HEK293 (cell line): ENCODE measurements around the gene DNER.

Experiments
- CTCF ChIA-PET: fragments of 350-600 bp; formaldehyde crosslinking; extraction: SDS; loops from one replicate; lab custom pipeline; 2021; ENCODE audit warnings: antibody characterized with exemption; lab: Yijun Ruan, JAX
- POLR2A ChIA-PET: fragments of 300-600 bp; formaldehyde crosslinking; extraction: SDS; loops from one replicate; lab custom pipeline; 2020; ENCODE audit warnings: antibody characterized with exemption, inconsistent platforms; lab: Yijun Ruan, JAX
- H3K27ac ChIP-seq: fragments of 200-500 bp; sonication (Bioruptor generic); 2 replicates; pipeline ENCODE4 v1.5.1; 2014; ENCODE audit warnings: low read depth, low read length, control low read depth, inconsistent platforms; ENCODE audit errors: extremely low read depth
- H3K36me3 ChIP-seq, 2 experiments: fragments of 200-500 bp in 1 of 2; sonication (Bioruptor generic) in 1 of 2; 1 replicate in 1 of 2; 2 replicates in 1 of 2; pipeline ENCODE4 v1.5.1; 2014 to 2017; ENCODE audit warnings: inconsistent platforms in 2 of 2, low read length in 2 of 2; ENCODE audit not compliant: control insufficient read depth in 2 of 2, insufficient read depth in 1 of 2
- H3K4me1 ChIP-seq: fragments of 200-500 bp; sonication (Bioruptor generic); 2 replicates; pipeline ENCODE4 v1.5.1; 2014; ENCODE audit warnings: mild to moderate bottlenecking, low read length, inconsistent platforms; ENCODE audit not compliant: control insufficient read depth, insufficient read depth
- H3K4me3 ChIP-seq: 2 replicates; pipeline ENCODE4 v1.5.1; 2011; ENCODE audit warnings: low read depth, mild to moderate bottlenecking, control low read depth, low read length, moderate library complexity
- H3K9me3 ChIP-seq: fragments of 200-500 bp; sonication (Bioruptor generic); 2 replicates; pipeline ENCODE4 v1.5.1; 2014; ENCODE audit warnings: low read depth, low read length, inconsistent platforms; ENCODE audit not compliant: control insufficient read depth, insufficient read depth
- FEZF1 ChIP-seq: fragments of 450-650 bp; formaldehyde crosslinking; IDR thresholded peaks from 2 replicates; pipeline ENCODE4 v1.5.1; 2016; ENCODE audit warnings: missing biosample characterization, missing genetic modification characterization
- GFI1B ChIP-seq: fragments of 450-650 bp; formaldehyde crosslinking; IDR thresholded peaks from 2 replicates; pipeline ENCODE4 v1.5.1; 2016; ENCODE audit warnings: missing biosample characterization, missing genetic modification characterization
- GLIS2 ChIP-seq: fragments of 450-650 bp; formaldehyde crosslinking; IDR thresholded peaks from 2 replicates; pipeline ENCODE4 v1.5.1; 2016; ENCODE audit warnings: missing biosample characterization, missing genetic modification characterization
- HOXD13 ChIP-seq: sonication (generic); formaldehyde crosslinking; IDR thresholded peaks from 2 replicates; pipeline ENCODE4 v1.8.0; 2022; ENCODE audit warnings: missing genetic modification reagents, borderline replicate concordance
- TRIM28 ChIP-seq: IDR thresholded peaks from 2 replicates; pipeline ENCODE4 v1.6.1; 2011; ENCODE audit warnings: low read length, control low read depth, borderline replicate concordance
- ZBTB7A ChIP-seq: fragments of 450-650 bp; formaldehyde crosslinking; IDR thresholded peaks from 2 replicates; pipeline ENCODE4 v1.5.1; 2016; ENCODE audit warnings: low read depth, missing biosample characterization, missing genetic modification characterization
- ZNF146 ChIP-seq: fragments of 450-650 bp; formaldehyde crosslinking; IDR thresholded peaks from 2 replicates; pipeline ENCODE4 v1.5.1; 2016; ENCODE audit warnings: missing biosample characterization, missing genetic modification characterization
- ZNF2 ChIP-seq: fragments of 450-650 bp; formaldehyde crosslinking; IDR thresholded peaks from 2 replicates; pipeline ENCODE4 v1.5.1; 2016; ENCODE audit warnings: missing biosample characterization, missing genetic modification characterization
- ZNF302 ChIP-seq: fragments of 450-650 bp; formaldehyde crosslinking; IDR thresholded peaks from 2 replicates; pipeline ENCODE4 v1.5.1; 2016; ENCODE audit warnings: missing biosample characterization, missing genetic modification characterization, low read depth
- ZNF433 ChIP-seq: fragments of 450-650 bp; formaldehyde crosslinking; IDR thresholded peaks from 2 replicates; pipeline ENCODE4 v1.5.1; 2016; ENCODE audit warnings: missing biosample characterization, missing genetic modification characterization, low read depth
- ZNF473 ChIP-seq: fragments of 450-650 bp; formaldehyde crosslinking; IDR thresholded peaks from 2 replicates; pipeline ENCODE4 v1.5.1; 2017; ENCODE audit warnings: missing biosample characterization, missing genetic modification characterization
- ZNF514 ChIP-seq: fragments of 450-650 bp; formaldehyde crosslinking; IDR thresholded peaks from 2 replicates; pipeline ENCODE4 v1.5.1; 2016; ENCODE audit warnings: missing biosample characterization, missing genetic modification characterization
- ZNF555 ChIP-seq: fragments of 450-650 bp; formaldehyde crosslinking; conservative IDR thresholded peaks from 2 replicates; pipeline ENCODE4 v1.5.1; 2017; ENCODE audit warnings: missing biosample characterization, mild to moderate bottlenecking, missing genetic modification characterization, inconsistent platforms
- ZNF621 ChIP-seq: fragments of 450-650 bp; formaldehyde crosslinking; IDR thresholded peaks from 2 replicates; pipeline ENCODE4 v1.5.1; 2017; ENCODE audit warnings: missing biosample characterization, missing genetic modification characterization
- ZNF701 ChIP-seq: fragments of 450-650 bp; formaldehyde crosslinking; IDR thresholded peaks from 2 replicates; pipeline ENCODE4 v1.5.1; 2016; ENCODE audit warnings: missing biosample characterization, missing genetic modification characterization
- ZNF785 ChIP-seq: fragments of 450-650 bp; formaldehyde crosslinking; IDR thresholded peaks from 2 replicates; pipeline ENCODE4 v1.5.1; 2016; ENCODE audit warnings: missing biosample characterization, missing genetic modification characterization
- ZNF830 ChIP-seq: fragments of 450-650 bp; IDR thresholded peaks from 2 replicates; pipeline ENCODE4 v1.5.0; 2018; ENCODE audit warnings: missing biosample characterization, missing genetic modification characterization, low read depth, mild to moderate bottlenecking, moderate library complexity
- TF ChIP-seq, protein P1 (sequence below): fragments of 450-650 bp; formaldehyde crosslinking; IDR thresholded peaks from 2 replicates; pipeline ENCODE4 v1.5.1; 2016; ENCODE audit warnings: missing biosample characterization, missing genetic modification characterization
- TF ChIP-seq, protein P2 (sequence below): fragments of 450-650 bp; formaldehyde crosslinking; IDR thresholded peaks from 2 replicates; pipeline ENCODE4 v1.5.1; 2016; ENCODE audit warnings: missing biosample characterization, missing genetic modification characterization
- TF ChIP-seq, protein P3 (sequence below): fragments of 450-650 bp; formaldehyde crosslinking; IDR thresholded peaks from 2 replicates; pipeline ENCODE4 v1.5.1; 2016; ENCODE audit warnings: missing biosample characterization, missing genetic modification characterization

Gene DNER

DNA sequence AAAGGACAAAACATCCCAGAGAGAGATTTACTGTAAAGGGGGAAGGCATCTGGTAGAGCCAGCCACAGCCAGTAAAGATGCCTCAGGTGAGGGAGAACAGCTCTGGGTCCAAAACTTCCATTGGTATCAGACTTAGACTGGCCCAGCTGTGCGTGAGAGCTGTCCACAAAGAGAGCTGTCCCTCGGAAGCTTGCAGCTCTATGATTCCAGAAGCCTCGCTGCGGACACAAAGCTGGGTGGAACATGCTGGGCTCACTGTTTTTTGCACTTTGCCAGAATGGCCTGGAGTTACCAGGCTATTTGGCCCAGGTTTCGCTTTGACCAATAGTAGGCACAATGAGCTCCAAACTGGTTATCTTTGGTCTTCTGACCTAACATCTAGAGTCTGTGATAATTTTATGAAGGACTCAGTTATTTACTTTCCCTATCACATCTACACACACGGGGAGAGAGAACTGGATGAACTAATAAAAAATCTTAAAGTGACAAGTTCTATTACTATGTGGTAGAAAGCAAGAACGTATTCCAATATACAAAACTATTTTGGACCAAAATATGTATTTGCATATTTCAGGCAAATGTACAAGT lies 101.9 kb downstream of the DNER start:
- Histone ChIP-seq H3K27ac (no peak overlapping the region), H3K9me3 (no peaks in the 10 kb centered on the region), H3K36me3 (no peaks in the 10 kb centered on the region), H3K4me1 (no peaks in the 10 kb centered on the region), H3K4me3 (no peak overlapping the region)
- CTCF ChIA-PET = interaction anchor here (2.5 kb wide), 1 partner anchor 25 kb away, joined by 9 read pairs; no protein-coding TSS in a partner anchor
- no peak for TF ChIP-seq ZNF785 (tag by site-specific recombination)
- TF ChIP-seq, protein P1, sequence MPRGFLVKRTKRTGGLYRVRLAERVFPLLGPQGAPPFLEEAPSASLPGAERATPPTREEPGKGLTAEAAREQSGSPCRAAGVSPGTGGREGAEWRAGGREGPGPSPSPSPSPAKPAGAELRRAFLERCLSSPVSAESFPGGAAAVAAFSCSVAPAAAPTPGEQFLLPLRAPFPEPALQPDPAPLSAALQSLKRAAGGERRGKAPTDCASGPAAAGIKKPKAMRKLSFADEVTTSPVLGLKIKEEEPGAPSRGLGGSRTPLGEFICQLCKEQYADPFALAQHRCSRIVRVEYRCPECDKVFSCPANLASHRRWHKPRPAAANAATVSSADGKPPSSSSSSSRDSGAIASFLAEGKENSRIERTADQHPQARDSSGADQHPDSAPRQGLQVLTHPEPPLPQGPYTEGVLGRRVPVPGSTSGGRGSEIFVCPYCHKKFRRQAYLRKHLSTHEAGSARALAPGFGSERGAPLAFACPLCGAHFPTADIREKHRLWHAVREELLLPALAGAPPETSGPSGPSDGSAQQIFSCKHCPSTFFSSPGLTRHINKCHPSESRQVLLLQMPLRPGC (tag by site-specific recombination) = no peak
- no peak for TF ChIP-seq ZBTB7A (tag by site-specific recombination)
- no peak for TF ChIP-seq GLIS2 (tag by site-specific recombination)
- TF ChIP-seq ZNF302 (tag by site-specific recombination) = no peak
- no peak for TF ChIP-seq ZNF555 (tag by site-specific recombination)
- TF ChIP-seq FEZF1 (tag by site-specific recombination) = no peak
- POLR2A ChIA-PET = no interaction called here

DNA sequence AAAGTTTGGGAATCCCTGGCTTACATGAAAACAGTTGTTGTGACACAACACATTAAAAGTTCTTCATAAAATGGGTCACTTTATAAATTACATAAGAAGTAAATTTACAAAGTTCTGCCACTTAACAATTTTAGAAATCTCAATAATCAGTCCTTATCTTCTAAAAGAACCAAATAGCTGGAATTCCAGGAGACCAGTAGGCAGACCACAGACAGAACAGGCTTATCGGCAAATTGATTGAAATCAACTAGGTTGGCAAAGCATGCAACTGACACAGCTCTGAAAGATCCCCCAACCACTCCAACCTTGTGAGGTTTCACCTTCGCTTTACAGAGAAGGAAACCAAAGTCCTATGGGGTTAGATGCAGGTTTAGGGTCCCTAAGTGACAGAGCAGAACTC lies 103.0 kb downstream of the DNER start:
- no peak overlapping the region for H3K4me3 ChIP-seq
- no peak for TF ChIP-seq ZNF621 (tag by site-specific recombination)
- no peak for TF ChIP-seq ZNF830 (tag by site-specific recombination)
- TF ChIP-seq ZNF701 (tag by site-specific recombination) = no peak
- no peak for TF ChIP-seq ZNF433 (tag by site-specific recombination)
- TF ChIP-seq, all 188 proteins: peak for 0
- POLR2A ChIA-PET = interaction anchor here (1.0 kb wide), 1 partner anchor 25 kb away, joined by 3 read pairs; no protein-coding TSS in a partner anchor
- H3K27ac ChIP-seq = no peak overlapping the region
- H3K36me3 ChIP-seq = no peaks in the 10 kb centered on the region
- no peaks in the 10 kb centered on the region for H3K9me3 ChIP-seq
- CTCF ChIA-PET = interaction anchor here (0.6 to 2.5 kb wide), 2 partner anchors 24 to 101 kb away, joined by 4 to 9 read pairs; no protein-coding TSS in a partner anchor
- no peaks in the 10 kb centered on the region for H3K4me1 ChIP-seq

DNA sequence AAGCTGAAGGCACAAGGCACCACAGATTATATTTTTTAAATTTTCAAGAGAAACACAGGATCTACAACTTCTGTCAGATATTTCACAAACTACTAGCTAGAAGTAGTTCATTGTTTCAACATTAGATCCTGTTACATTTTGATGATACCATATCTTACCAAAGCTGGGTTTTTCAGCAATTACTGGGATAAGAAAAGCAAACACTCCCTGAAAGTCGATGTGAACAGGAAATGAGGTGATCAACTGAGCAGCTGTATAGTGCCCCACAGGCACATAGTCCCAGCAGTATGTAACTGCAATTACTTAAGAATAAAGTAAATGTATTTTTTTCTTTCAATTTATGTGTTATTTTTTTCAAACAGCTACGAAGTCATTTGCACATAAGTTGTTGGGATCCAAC lies 103.5 kb downstream of the DNER start:
- no peak overlapping the region for H3K27ac ChIP-seq
- H3K4me1 ChIP-seq = no peaks in the 10 kb centered on the region
- no peaks in the 10 kb centered on the region for H3K9me3 ChIP-seq
- H3K36me3 ChIP-seq = no peaks in the 10 kb centered on the region
- POLR2A ChIA-PET = interaction anchor here (1.0 kb wide), 1 partner anchor 26 kb away, joined by 3 read pairs; no protein-coding TSS in a partner anchor
- CTCF ChIA-PET = interaction anchor here (0.6 to 2.5 kb wide), 2 partner anchors 24 to 101 kb away, joined by 4 to 9 read pairs; no protein-coding TSS in a partner anchor
- TF ChIP-seq ZNF2 (no peak), FEZF1 (tag by site-specific recombination) (peak; percentile 65; the same call in 1 of the 2 replicates), ZNF514 (tag by site-specific recombination) (no peak), TRIM28 (peak; percentile 27; the same call in 1 of the 2 replicates), ZNF146 (tag by site-specific recombination) (no peak), GFI1B (no peak)
- no peak overlapping the region for H3K4me3 ChIP-seq

DNA sequence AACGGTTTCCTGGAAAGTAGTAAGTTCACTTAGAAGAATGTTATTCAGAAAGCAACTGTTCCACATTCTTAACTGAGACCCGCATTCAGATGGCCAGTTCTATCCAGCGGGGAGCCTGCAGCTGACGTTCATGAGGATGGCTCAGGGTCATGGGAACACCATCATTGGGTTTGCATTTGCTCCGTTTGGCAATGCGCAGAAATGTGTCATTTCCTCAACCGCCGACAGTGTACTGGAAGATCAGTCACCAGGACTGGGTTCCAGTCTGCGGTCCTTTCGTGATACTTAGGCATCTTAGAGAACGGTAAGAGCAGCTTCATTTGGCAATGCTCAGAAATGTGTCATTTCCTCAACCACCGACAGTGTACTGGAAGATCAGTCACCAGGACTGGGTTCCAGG lies 104.0 kb downstream of the DNER start:
- H3K4me1 ChIP-seq = no peaks in the 10 kb centered on the region
- H3K4me3 ChIP-seq = no peak overlapping the region
- ChIA-PET POLR2A (interaction anchor here (1.0 kb wide), 1 partner anchor 26 kb away, joined by 3 read pairs; no protein-coding TSS in a partner anchor), CTCF (interaction anchor here (2.5 kb wide), 1 partner anchor 23 kb away, joined by 9 read pairs; no protein-coding TSS in a partner anchor)
- H3K9me3 ChIP-seq = no peaks in the 10 kb centered on the region
- H3K27ac ChIP-seq = no peak overlapping the region
- no peaks in the 10 kb centered on the region for H3K36me3 ChIP-seq
- TF ChIP-seq, protein P2, sequence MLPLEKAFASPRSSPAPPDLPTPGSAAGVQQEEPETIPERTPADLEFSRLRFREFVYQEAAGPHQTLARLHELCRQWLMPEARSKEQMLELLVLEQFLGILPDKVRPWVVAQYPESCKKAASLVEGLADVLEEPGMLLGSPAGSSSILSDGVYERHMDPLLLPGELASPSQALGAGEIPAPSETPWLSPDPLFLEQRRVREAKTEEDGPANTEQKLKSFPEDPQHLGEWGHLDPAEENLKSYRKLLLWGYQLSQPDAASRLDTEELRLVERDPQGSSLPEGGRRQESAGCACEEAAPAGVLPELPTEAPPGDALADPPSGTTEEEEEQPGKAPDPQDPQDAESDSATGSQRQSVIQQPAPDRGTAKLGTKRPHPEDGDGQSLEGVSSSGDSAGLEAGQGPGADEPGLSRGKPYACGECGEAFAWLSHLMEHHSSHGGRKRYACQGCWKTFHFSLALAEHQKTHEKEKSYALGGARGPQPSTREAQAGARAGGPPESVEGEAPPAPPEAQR = no peak
- TF ChIP-seq ZNF473 (tag by site-specific recombination) (no peak), HOXD13 (CRISPR knock-in tag) (no peak)
- TF ChIP-seq, protein P3, sequence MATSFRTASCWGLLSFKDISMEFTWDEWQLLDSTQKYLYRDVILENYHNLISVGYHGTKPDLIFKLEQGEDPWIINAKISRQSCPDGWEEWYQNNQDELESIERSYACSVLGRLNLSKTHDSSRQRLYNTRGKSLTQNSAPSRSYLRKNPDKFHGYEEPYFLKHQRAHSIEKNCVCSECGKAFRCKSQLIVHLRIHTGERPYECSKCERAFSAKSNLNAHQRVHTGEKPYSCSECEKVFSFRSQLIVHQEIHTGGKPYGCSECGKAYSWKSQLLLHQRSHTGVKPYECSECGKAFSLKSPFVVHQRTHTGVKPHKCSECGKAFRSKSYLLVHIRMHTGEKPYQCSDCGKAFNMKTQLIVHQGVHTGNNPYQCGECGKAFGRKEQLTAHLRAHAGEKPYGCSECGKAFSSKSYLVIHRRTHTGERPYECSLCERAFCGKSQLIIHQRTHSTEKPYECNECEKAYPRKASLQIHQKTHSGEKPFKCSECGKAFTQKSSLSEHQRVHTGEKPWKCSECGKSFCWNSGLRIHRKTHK = no peak
